ENCODE measurements around the gene IQGAP2. TPM values are rescaled to one million over a fixed set of nuclear protein-coding genes. Genes with fewer than 3 reads are reported as not detected.

IQGAP2 gene
- total and polyA plus RNA-seq, 2 of the 8 experiments (the other 6 are each of a cell fraction or from before 2014, with no cell fraction given), result 19.7 to 66.0 TPM

DNA sequence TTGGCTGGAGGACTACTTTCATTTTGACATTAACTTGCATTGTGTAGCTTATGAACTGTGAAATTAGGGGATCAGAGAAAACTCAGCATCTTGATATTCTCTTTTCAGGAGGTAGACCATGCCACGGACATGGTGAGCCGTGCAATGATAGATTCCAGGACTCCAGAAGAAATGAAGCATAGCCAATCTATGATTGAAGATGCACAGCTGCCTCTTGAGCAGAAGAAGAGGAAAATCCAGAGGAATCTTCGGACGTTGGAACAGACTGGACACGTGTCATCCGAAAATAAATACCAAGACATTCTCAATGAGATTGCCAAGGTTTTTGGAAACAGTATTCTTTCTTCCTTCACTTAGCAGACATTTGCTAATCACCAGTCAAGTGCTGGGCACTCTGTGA lies 292.3 kb downstream of the IQGAP2 start (continued):
- TF ChIP-seq EP300 (IDR thresholded peaks at IDR 0.05; ENCODE audit: borderline replicate concordance in 1 of 2, low read depth in 2 of 2, low read length in 2 of 2) (no peak), FOSL1 (IDR thresholded peaks at IDR 0.05; ENCODE audit: insufficient read depth, low read depth, low read length) (no peak), BRCA1 (IDR thresholded peaks at IDR 0.05; ENCODE audit: low read depth, low read length) (no peak), GABPA (IDR thresholded peaks at IDR 0.05; ENCODE audit: borderline replicate concordance, insufficient read depth, low read length) (no peak), SAP30 (IDR thresholded peaks at IDR 0.05; ENCODE audit: insufficient read depth, insufficient replicate concordance, low read length) (no peak)
- TF ChIP-seq, protein P1, sequence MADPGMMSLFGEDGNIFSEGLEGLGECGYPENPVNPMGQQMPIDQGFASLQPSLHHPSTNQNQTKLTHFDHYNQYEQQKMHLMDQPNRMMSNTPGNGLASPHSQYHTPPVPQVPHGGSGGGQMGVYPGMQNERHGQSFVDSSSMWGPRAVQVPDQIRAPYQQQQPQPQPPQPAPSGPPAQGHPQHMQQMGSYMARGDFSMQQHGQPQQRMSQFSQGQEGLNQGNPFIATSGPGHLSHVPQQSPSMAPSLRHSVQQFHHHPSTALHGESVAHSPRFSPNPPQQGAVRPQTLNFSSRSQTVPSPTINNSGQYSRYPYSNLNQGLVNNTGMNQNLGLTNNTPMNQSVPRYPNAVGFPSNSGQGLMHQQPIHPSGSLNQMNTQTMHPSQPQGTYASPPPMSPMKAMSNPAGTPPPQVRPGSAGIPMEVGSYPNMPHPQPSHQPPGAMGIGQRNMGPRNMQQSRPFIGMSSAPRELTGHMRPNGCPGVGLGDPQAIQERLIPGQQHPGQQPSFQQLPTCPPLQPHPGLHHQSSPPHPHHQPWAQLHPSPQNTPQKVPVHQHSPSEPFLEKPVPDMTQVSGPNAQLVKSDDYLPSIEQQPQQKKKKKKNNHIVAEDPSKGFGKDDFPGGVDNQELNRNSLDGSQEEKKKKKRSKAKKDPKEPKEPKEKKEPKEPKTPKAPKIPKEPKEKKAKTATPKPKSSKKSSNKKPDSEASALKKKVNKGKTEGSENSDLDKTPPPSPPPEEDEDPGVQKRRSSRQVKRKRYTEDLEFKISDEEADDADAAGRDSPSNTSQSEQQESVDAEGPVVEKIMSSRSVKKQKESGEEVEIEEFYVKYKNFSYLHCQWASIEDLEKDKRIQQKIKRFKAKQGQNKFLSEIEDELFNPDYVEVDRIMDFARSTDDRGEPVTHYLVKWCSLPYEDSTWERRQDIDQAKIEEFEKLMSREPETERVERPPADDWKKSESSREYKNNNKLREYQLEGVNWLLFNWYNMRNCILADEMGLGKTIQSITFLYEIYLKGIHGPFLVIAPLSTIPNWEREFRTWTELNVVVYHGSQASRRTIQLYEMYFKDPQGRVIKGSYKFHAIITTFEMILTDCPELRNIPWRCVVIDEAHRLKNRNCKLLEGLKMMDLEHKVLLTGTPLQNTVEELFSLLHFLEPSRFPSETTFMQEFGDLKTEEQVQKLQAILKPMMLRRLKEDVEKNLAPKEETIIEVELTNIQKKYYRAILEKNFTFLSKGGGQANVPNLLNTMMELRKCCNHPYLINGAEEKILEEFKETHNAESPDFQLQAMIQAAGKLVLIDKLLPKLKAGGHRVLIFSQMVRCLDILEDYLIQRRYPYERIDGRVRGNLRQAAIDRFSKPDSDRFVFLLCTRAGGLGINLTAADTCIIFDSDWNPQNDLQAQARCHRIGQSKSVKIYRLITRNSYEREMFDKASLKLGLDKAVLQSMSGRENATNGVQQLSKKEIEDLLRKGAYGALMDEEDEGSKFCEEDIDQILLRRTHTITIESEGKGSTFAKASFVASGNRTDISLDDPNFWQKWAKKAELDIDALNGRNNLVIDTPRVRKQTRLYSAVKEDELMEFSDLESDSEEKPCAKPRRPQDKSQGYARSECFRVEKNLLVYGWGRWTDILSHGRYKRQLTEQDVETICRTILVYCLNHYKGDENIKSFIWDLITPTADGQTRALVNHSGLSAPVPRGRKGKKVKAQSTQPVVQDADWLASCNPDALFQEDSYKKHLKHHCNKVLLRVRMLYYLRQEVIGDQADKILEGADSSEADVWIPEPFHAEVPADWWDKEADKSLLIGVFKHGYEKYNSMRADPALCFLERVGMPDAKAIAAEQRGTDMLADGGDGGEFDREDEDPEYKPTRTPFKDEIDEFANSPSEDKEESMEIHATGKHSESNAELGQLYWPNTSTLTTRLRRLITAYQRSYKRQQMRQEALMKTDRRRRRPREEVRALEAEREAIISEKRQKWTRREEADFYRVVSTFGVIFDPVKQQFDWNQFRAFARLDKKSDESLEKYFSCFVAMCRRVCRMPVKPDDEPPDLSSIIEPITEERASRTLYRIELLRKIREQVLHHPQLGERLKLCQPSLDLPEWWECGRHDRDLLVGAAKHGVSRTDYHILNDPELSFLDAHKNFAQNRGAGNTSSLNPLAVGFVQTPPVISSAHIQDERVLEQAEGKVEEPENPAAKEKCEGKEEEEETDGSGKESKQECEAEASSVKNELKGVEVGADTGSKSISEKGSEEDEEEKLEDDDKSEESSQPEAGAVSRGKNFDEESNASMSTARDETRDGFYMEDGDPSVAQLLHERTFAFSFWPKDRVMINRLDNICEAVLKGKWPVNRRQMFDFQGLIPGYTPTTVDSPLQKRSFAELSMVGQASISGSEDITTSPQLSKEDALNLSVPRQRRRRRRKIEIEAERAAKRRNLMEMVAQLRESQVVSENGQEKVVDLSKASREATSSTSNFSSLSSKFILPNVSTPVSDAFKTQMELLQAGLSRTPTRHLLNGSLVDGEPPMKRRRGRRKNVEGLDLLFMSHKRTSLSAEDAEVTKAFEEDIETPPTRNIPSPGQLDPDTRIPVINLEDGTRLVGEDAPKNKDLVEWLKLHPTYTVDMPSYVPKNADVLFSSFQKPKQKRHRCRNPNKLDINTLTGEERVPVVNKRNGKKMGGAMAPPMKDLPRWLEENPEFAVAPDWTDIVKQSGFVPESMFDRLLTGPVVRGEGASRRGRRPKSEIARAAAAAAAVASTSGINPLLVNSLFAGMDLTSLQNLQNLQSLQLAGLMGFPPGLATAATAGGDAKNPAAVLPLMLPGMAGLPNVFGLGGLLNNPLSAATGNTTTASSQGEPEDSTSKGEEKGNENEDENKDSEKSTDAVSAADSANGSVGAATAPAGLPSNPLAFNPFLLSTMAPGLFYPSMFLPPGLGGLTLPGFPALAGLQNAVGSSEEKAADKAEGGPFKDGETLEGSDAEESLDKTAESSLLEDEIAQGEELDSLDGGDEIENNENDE (IDR thresholded peaks at IDR 0.05; ENCODE audit: insufficient replicate concordance, low read length), result no peak
- TF ChIP-seq, protein P2, sequence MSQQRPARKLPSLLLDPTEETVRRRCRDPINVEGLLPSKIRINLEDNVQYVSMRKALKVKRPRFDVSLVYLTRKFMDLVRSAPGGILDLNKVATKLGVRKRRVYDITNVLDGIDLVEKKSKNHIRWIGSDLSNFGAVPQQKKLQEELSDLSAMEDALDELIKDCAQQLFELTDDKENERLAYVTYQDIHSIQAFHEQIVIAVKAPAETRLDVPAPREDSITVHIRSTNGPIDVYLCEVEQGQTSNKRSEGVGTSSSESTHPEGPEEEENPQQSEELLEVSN (IDR thresholded peaks at IDR 0.05), result no peak
- TF ChIP-seq, protein P3, sequence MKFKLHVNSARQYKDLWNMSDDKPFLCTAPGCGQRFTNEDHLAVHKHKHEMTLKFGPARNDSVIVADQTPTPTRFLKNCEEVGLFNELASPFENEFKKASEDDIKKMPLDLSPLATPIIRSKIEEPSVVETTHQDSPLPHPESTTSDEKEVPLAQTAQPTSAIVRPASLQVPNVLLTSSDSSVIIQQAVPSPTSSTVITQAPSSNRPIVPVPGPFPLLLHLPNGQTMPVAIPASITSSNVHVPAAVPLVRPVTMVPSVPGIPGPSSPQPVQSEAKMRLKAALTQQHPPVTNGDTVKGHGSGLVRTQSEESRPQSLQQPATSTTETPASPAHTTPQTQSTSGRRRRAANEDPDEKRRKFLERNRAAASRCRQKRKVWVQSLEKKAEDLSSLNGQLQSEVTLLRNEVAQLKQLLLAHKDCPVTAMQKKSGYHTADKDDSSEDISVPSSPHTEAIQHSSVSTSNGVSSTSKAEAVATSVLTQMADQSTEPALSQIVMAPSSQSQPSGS (IDR thresholded peaks at IDR 0.05; ENCODE audit: low read length), result no peak

All from H1 (cell line).